Endothelial cell of umbilical vein (primary cell): ENCODE data around the gene ZNF587B. TPM values are rescaled to one million over a fixed set of nuclear protein-coding genes. Genes with fewer than 3 reads are reported as not detected.

ENCODE experiments used
- BruUV-seq: library from RNA; stranded (reverse); fragments of 400-500 nt; replicated peaks from 2 replicates; lab custom pipeline; 2021; lab: Mats Ljungman, UMichigan
- CTCF ChIA-PET: fragments of 300-600, 350-600 bp; sonication (Branson Sonifier 250); formaldehyde crosslinking; loops from one replicate; lab custom pipeline; 2021; ENCODE audit warnings: antibody characterized with exemption, inconsistent platforms; lab: Charles Lee
- POLR2A ChIA-PET: fragments of 300-600, 350-600 bp; sonication (Branson Sonifier 250); formaldehyde crosslinking; loops from one replicate; lab custom pipeline; 2021; ENCODE audit warnings: antibody characterized with exemption, inconsistent platforms; lab: Charles Lee
- DNase-seq: peaks from one replicate; pipeline ENCODE4 v3.0.0-alpha.2; 2011; ENCODE audit warnings: low read depth, low spot score
- FAIRE-seq: peaks from 2 replicates; lab custom pipeline; 2011; peaks lifted over from hg19 to GRCh38; lab: Jason Lieb, UNC
- H2AFZ ChIP-seq: 2 replicates; pipeline ENCODE4 v1.6.0; 2012; ENCODE audit warnings: low read depth, low read length, control low read depth, inconsistent platforms
- H3K27ac ChIP-seq: 2 replicates; pipeline ENCODE4 v1.5.1; 2011; ENCODE audit warnings: low read depth, mild to moderate bottlenecking, control low read depth, low read length, moderate library complexity; ENCODE audit not compliant: insufficient read depth
- H3K27me3 ChIP-seq, 2 experiments: 2 replicates each; pipeline versions ENCODE4 v1.6.0 to v1.6.1; 2011; ENCODE audit warnings: low read length in 2 of 2, mixed read lengths in 1 of 2; ENCODE audit not compliant: control insufficient read depth in 2 of 2, insufficient read depth in 2 of 2
- H3K36me3 ChIP-seq, 2 experiments: 2 replicates in 1 of 2; 3 replicates in 1 of 2; pipeline ENCODE4 v1.5.1; 2011; ENCODE audit warnings: low read length in 2 of 2, mild to moderate bottlenecking in 1 of 2, moderate library complexity in 1 of 2; ENCODE audit not compliant: control insufficient read depth in 2 of 2, insufficient read depth in 2 of 2; ENCODE audit errors: extremely low read depth in 1 of 2
- H3K4me1 ChIP-seq: 3 replicates; pipeline ENCODE4 v1.5.1; 2011; ENCODE audit warnings: mild to moderate bottlenecking, low read length; ENCODE audit not compliant: control insufficient read depth, insufficient read depth; ENCODE audit errors: extremely low read depth
- H3K4me2 ChIP-seq: 2 replicates; pipeline ENCODE4 v1.6.1; 2011; ENCODE audit warnings: low read length, control low read depth, mixed read lengths; ENCODE audit not compliant: insufficient read depth
- H3K4me3 ChIP-seq, 3 experiments: fragments of 200-600 bp in 1 of 3; sonication (generic), shearing (Covaris generic) in 1 of 3; replicated peaks in 1 of 3; 2 replicates each; pipeline ENCODE4 v1.5.1; 2011 to 2016; ENCODE audit warnings: control low read depth in 3 of 3, low read length in 3 of 3, mild to moderate bottlenecking in 2 of 3, inconsistent platforms in 1 of 3, low read depth in 1 of 3, moderate library complexity in 1 of 3; ENCODE audit not compliant: insufficient read depth in 1 of 3
- H3K79me2 ChIP-seq: 2 replicates; pipeline ENCODE4 v1.6.0; 2012; ENCODE audit warnings: low read length, inconsistent platforms; ENCODE audit not compliant: control insufficient read depth, insufficient read depth
- H3K9ac ChIP-seq: replicated peaks from 2 replicates; pipeline ENCODE3; 2011; ENCODE audit warnings: low read length, control low read depth; ENCODE audit not compliant: insufficient read depth; ENCODE audit errors: extremely low read depth
- H3K9me1 ChIP-seq: replicated peaks from 3 replicates; pipeline ENCODE4 v1.6.0; 2011; ENCODE audit warnings: mild to moderate bottlenecking, low read length; ENCODE audit not compliant: control insufficient read depth, insufficient read depth; ENCODE audit errors: extremely low read depth
- H3K9me3 ChIP-seq: replicated peaks from 2 replicates; pipeline ENCODE4 v1.5.1; 2012; ENCODE audit warnings: low read length, inconsistent platforms; ENCODE audit not compliant: control insufficient read depth, insufficient read depth
- H4K20me1 ChIP-seq: replicated peaks from 2 replicates; pipeline ENCODE3; 2011; ENCODE audit warnings: mild to moderate bottlenecking, low read length; ENCODE audit not compliant: control insufficient read depth, insufficient read depth; ENCODE audit errors: extremely low read depth
- CTCF ChIP-seq, 2 donors: IDR thresholded peaks; 1 replicate in 1 of 2; 2 replicates in 1 of 2; pipeline ENCODE4 v1.5.1; 2011; ENCODE audit warnings: low read length in 2 of 2, mild to moderate bottlenecking in 2 of 2, moderate library complexity in 2 of 2, control low read depth in 1 of 2, inconsistent platforms in 1 of 2, low read depth in 1 of 2; ENCODE audit not compliant: insufficient read depth in 1 of 2; ENCODE audit errors: extremely low read depth in 1 of 2
- EZH2 ChIP-seq: IDR thresholded peaks from 2 replicates; pipeline ENCODE4 v1.6.1; 2012; ENCODE audit warnings: borderline replicate concordance, low read depth, mild to moderate bottlenecking, moderate library complexity, low read length, inconsistent platforms; ENCODE audit not compliant: severe bottlenecking
- FOS ChIP-seq: IDR thresholded peaks from 2 replicates; pipeline ENCODE4 v1.6.1; 2011; ENCODE audit warnings: mild to moderate bottlenecking, low read length, moderate library complexity, borderline replicate concordance; ENCODE audit not compliant: insufficient read depth
- GATA2 ChIP-seq: IDR thresholded peaks from 2 replicates; pipeline ENCODE4 v1.7.0; 2011; ENCODE audit warnings: low read depth, mild to moderate bottlenecking, moderate library complexity, mixed read lengths, low read length; ENCODE audit not compliant: insufficient read length, insufficient read depth
- JUN ChIP-seq: IDR thresholded peaks from 2 replicates; pipeline ENCODE4 v1.6.1; 2011; ENCODE audit warnings: borderline replicate concordance, low read depth; ENCODE audit not compliant: insufficient read length, insufficient read depth
- MAX ChIP-seq: IDR thresholded peaks from 2 replicates; pipeline ENCODE4 v1.6.1; 2011; ENCODE audit not compliant: insufficient read depth, insufficient read length
- MYC ChIP-seq: IDR thresholded peaks from one replicate; pipeline ENCODE4 v1.6.1; 2011; ENCODE audit warnings: mild to moderate bottlenecking, low read depth, low read length
- POLR2A ChIP-seq: IDR thresholded peaks from 2 replicates; pipeline ENCODE4 v1.6.1; 2012; ENCODE audit warnings: low read depth, mild to moderate bottlenecking, control low read depth, low read length
- POLR2AphosphoS5 ChIP-seq: IDR thresholded peaks from 2 replicates; pipeline ENCODE4 v1.6.1; 2012; ENCODE audit warnings: low read depth, mild to moderate bottlenecking, control low read depth, low read length, moderate library complexity; ENCODE audit not compliant: insufficient read depth
- dilution Hi-C: fragments of 300-500 bp; cut with MboI; formaldehyde crosslinking; loops from one replicate; pipeline ENCODE4 v1.15.0; 2019; ENCODE audit warnings: low sequenced_read_pairs; ENCODE audit not compliant: extremely low pct_ligation_motif_present
- intact Hi-C: fragments of 100-400 bp; cut with micrococcal nuclease; formaldehyde crosslinking; loops from one replicate; pipeline ENCODE4 v1.10.0; 2022
- polyA plus RNA-seq, 4 experiments: library from polyadenylated mRNA; depleted of rRNA in 3 of 4; stranded (reverse) in 3 of 4; unstranded in 1 of 4; fragments of >200 nt; gene quantifications; 2 replicates each; pipeline versions ENCODE4 v1.2.1 to v1.2.3, GENCODE V29; 2011 to 2012; ENCODE audit warnings: missing spikeins in 1 of 4
- total RNA-seq: library from RNA; stranded (reverse); gene quantifications from 2 replicates; pipeline ENCODE4 v1.2.3, GENCODE V29; 2021

The ZNF587B gene
- total and polyA plus RNA-seq, 2 donors (not counting 3 experiments of a cell fraction or from before 2014, with no cell fraction given): 3.2 to 16.3 TPM

- Histone ChIP-seq H2AFZ (no peak overlapping the region), H3K79me2 (no peaks in the 10 kb centered on the region), H3K4me1 (no peaks in the 10 kb centered on the region), H3K9ac (no peak overlapping the region), H3K36me3 (peaks cover 13% of the 10 kb centered on the region in 2 experiments), H3K27ac (no peak overlapping the region), H3K27me3 (no peaks in the 10 kb centered on the region), H4K20me1 (no peaks in the 10 kb centered on the region), H3K4me2 (no peak overlapping the region), H3K9me3 (peaks cover 31% of the 10 kb centered on the region), H3K4me3 (no peak overlapping the region), H3K9me1 (no peaks in the 10 kb centered on the region)
- CTCF ChIA-PET: no interaction called here
- POLR2A ChIA-PET: no interaction called here
- FAIRE-seq: no peak
- no peak for DNase-seq
- dilution Hi-C loops: no loop called here
- intact Hi-C loops: no loop called here
- TF ChIP-seq POLR2AphosphoS5 (no peak), POLR2A (no peak), CTCF (IDR thresholded peaks at IDR 0.05; ENCODE audit: extremely low read depth in 1 of 2, insufficient read depth in 1 of 2, low read depth in 1 of 2, low read length in 2 of 2) (no peak), EZH2 (no peak), JUN (no peak), MAX (no peak), FOS (no peak), GATA2 (no peak), MYC (no peak)
- no TSS peak for BruUV-seq
These were observed 40.1 kb downstream of the ZNF587B start for GRCh38 chr19:57870225-57870624.
